HUES6 (cell line): Measurements from ENCODE around the gene FAM72D.
"Not testable (repeated sequence)": the region's sequence is repeated elsewhere in the genome, so short reads cannot be mapped to it uniquely, and the experiment has no call there.

ENCODE experiments used
- H3K27ac ChIP-seq: 2 replicates; pipeline ENCODE4 v1.7.0; 2013; ENCODE audit warnings: low read depth, mild to moderate bottlenecking, low read length, inconsistent platforms
- H3K27me3 ChIP-seq: 2 replicates; pipeline ENCODE4 v1.6.1; 2013; ENCODE audit warnings: low read length; ENCODE audit not compliant: control insufficient read depth, insufficient read depth
- H3K36me3 ChIP-seq: 2 replicates; pipeline ENCODE4 v1.6.1; 2013; ENCODE audit warnings: low read length; ENCODE audit not compliant: control insufficient read depth, insufficient read depth
- H3K4me1 ChIP-seq: 2 replicates; pipeline ENCODE4 v1.6.1; 2013; ENCODE audit warnings: low read length; ENCODE audit not compliant: control insufficient read depth, insufficient read depth
- H3K4me3 ChIP-seq: 2 replicates; pipeline ENCODE4 v1.5.1; 2013; ENCODE audit warnings: low read depth, low read length
- H3K9ac ChIP-seq: one replicate; pipeline ENCODE4 v1.6.1; 2013; ENCODE audit warnings: mild to moderate bottlenecking, low read length
- H3K9me3 ChIP-seq: 2 replicates; pipeline ENCODE4 v1.6.1; 2013; ENCODE audit warnings: low read depth, low read length; ENCODE audit not compliant: control insufficient read depth, insufficient read depth

Gene FAM72D

DNA sequence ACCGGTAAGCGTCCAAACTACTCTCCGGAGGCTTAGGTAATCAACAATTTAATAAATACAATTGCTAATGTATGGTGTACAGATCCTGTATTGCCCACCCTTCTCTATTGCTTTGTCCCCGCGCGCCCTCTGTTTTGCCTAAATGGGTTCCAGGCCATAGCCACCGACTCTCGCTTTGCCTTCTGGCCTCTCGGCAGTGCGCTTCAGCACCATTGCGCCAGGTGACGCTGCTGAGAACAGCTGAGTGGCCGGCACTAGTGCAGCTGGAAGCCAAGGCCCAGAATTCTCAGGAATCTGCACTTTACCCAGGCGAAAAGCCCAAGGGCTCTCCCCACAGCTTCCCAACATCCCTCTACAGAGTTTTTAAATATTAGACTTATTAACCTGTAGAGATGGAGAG lies 61.9 kb downstream of the FAM72D start:
- H3K4me1 ChIP-seq, H3K27ac ChIP-seq, H3K4me3 ChIP-seq, H3K27me3 ChIP-seq, H3K9ac ChIP-seq, H3K9me3 ChIP-seq, H3K36me3 ChIP-seq: not testable (repeated sequence)

DNA sequence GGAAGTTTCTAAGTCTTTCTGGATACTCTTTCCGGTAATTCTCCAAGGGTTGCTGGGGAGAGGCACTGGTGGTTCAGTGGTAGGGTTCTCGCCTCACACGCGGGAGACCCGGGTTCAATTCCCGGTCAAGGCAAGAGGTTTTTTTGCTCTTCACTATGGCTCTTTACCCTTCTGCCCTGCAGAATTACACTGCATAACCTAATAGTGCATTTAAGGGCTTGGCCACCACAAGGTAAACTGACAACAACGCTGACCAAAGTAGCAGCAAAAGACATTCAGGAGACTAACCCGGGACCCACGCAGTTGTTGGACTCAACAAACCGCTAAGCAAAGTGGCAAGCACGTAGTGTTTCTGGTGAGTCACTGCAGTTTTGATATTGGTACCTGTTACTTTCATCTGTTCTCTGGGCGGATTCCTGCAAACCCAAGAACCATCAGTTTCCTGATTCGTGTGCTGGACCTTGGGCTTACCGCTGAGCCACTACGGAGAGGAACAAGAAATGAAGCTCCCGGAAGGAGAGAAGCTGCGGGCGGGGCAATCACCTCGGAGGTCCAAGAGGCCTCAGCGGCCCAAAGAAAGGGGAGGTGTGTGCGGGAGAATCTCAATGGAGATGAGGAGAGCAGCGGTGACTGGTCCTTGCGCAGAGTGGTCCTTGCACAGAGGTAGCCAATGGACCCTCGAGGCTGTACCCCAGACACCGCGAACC lies 65.4 kb downstream of the FAM72D start:
- not testable (repeated sequence) for H3K9ac ChIP-seq, H3K36me3 ChIP-seq, H3K4me1 ChIP-seq, H3K4me3 ChIP-seq, H3K27ac ChIP-seq, H3K9me3 ChIP-seq, H3K27me3 ChIP-seq
